OCI-LY3 (cell line): Measurements from ENCODE around the gene ANKDD1B.

Experiments used
- H2AFZ ChIP-seq: fragments of 200-600, 300-600 bp; shearing (Covaris generic); 2 replicates; pipeline ENCODE4 v1.6.0; 2014; ENCODE audit warnings: antibody characterized with exemption, low read depth, low read length
- H3K27ac ChIP-seq: fragments of 200-600, 300-600 bp; sonication (generic); 2 replicates; pipeline ENCODE4 v1.5.1; 2014; ENCODE audit warnings: mild to moderate bottlenecking, low read length, moderate library complexity, mixed read lengths
- H3K27me3 ChIP-seq: fragments of 200-600, 300-600 bp; sonication (generic); 2 replicates; pipeline ENCODE4 v1.6.1; 2014; ENCODE audit warnings: low read depth, low read length, mixed read lengths
- H3K36me3 ChIP-seq: fragments of 200-600, 300-600 bp; sonication (generic); replicated peaks from 2 replicates; pipeline ENCODE3; 2014; ENCODE audit warnings: low read depth, low read length, mixed read lengths
- H3K4me1 ChIP-seq: fragments of 300-600, 200-600 bp; sonication (generic); 2 replicates; pipeline ENCODE4 v1.6.1; 2014; ENCODE audit warnings: low read length, mixed read lengths
- H3K4me2 ChIP-seq: fragments of 200-600, 300-600 bp; sonication (generic); 2 replicates; pipeline ENCODE4 v1.6.1; 2014; ENCODE audit warnings: low read length, mixed read lengths
- H3K4me3 ChIP-seq: fragments of 300-600, 200-600 bp; sonication (generic); 2 replicates; pipeline ENCODE4 v1.5.1; 2014; ENCODE audit warnings: antibody characterized with exemption, mild to moderate bottlenecking, low read length, moderate library complexity
- H3K79me2 ChIP-seq: fragments of 300-600, 200-600 bp; shearing (Covaris generic); 2 replicates; pipeline ENCODE4 v1.6.1; 2014; ENCODE audit warnings: mild to moderate bottlenecking, low read length, mixed read lengths
- H3K9ac ChIP-seq: fragments of 300-600, 200-600 bp; shearing (Covaris generic); 2 replicates; pipeline ENCODE4 v1.6.0; 2014; ENCODE audit warnings: mild to moderate bottlenecking, low read length, moderate library complexity
- H3K9me3 ChIP-seq: fragments of 200-600, 300-600 bp; shearing (Covaris generic); 2 replicates; pipeline ENCODE4 v1.6.1; 2014; ENCODE audit warnings: low read length, mixed read lengths; ENCODE audit not compliant: insufficient read depth
- H4K20me1 ChIP-seq: fragments of 200-600, 300-600 bp; sonication (generic); 2 replicates; pipeline ENCODE4 v1.6.1; 2016; ENCODE audit warnings: low read length, mixed read lengths; ENCODE audit not compliant: insufficient read depth
- CTCF ChIP-seq: fragments of 200-600, 300-600 bp; sonication (generic); IDR thresholded peaks from 2 replicates; pipeline ENCODE4 v1.5.1; 2014; ENCODE audit warnings: antibody characterized with exemption, low read length, low read depth
- EZH2phosphoT487 ChIP-seq: fragments of 200-600 bp; shearing (Covaris generic); IDR thresholded peaks from 2 replicates; pipeline ENCODE4 v1.6.1; 2018; ENCODE audit warnings: antibody characterized with exemption, mixed run types, low read depth

The ANKDD1B gene

GRCh38 chr5:75654693-75655295 is 43.5 kb downstream of the ANKDD1B start:
- H4K20me1 ChIP-seq, result no peaks in the 10 kb centered on the region
- no peaks in the 10 kb centered on the region for H3K9me3 ChIP-seq
- TF ChIP-seq EZH2phosphoT487 (no peak), CTCF (no peak)
- no peak overlapping the region for H3K4me2 ChIP-seq
- no peak overlapping the region for H2AFZ ChIP-seq
- no peak overlapping the region for H3K9ac ChIP-seq
- H3K27me3 ChIP-seq, result no peaks in the 10 kb centered on the region
- no peaks in the 10 kb centered on the region for H3K36me3 ChIP-seq
- no peak overlapping the region for H3K27ac ChIP-seq
- peaks cover 43% of the 10 kb centered on the region for H3K4me1 ChIP-seq
- no peak overlapping the region for H3K4me3 ChIP-seq
- H3K79me2 ChIP-seq, result no peaks in the 10 kb centered on the region

DNA sequence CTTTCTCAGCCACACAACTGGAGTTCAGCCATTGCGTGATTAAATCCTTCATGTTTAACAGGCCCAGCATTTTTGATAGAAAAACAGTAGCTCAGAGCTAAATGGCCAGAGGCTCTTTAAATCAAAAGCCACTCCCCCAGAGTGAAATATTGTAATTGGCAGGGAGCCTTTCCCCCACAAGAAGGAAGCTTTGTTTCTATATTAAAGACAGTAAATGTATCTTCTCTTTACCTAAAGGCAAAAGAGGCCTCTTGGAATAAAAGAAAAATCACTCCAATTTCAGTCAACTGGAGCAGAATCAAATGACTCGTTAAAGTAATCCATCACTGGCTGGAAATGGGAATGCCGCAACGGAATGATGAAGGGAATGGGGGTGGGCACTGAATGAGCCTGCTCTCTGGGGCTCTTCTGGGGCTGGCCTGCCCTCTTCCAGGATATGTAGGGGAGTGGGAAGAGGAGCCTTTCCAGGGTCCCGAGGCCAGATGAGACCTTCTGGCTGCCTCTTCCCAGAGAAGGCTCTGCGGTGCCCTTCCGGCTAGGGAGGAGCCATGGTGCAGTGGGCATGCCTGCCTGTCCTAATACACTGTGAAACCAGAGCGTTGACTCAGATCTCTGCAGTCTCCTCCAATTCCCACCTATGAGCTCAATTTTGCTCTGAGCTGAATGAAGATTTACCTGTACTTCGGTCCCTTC is 45.2 kb downstream of the ANKDD1B start:
- no peak overlapping the region for H3K4me2 ChIP-seq
- no peaks in the 10 kb centered on the region for H3K9me3 ChIP-seq
- H3K79me2 ChIP-seq, result no peaks in the 10 kb centered on the region
- H3K4me1 ChIP-seq, result peaks cover 41% of the 10 kb centered on the region
- no peaks in the 10 kb centered on the region for H3K27me3 ChIP-seq
- H4K20me1 ChIP-seq, result no peaks in the 10 kb centered on the region
- no peak overlapping the region for H3K4me3 ChIP-seq
- H2AFZ ChIP-seq, result no peak overlapping the region
- no peak overlapping the region for H3K9ac ChIP-seq
- no peak for TF ChIP-seq EZH2phosphoT487
- TF ChIP-seq CTCF, result no peak
- no peaks in the 10 kb centered on the region for H3K36me3 ChIP-seq
- H3K27ac ChIP-seq, result no peak overlapping the region

GRCh38 chr5:75659791-75660450 is 48.7 kb downstream of the ANKDD1B start:
- 0 out of 2 replicates have a peak overlapping the region, but pooled peaks have one; percentile 13 for H2AFZ ChIP-seq
- peak overlapping the region; percentile 76 for H3K9ac ChIP-seq
- no peaks in the 10 kb centered on the region for H3K79me2 ChIP-seq
- H3K27me3 ChIP-seq, result no peaks in the 10 kb centered on the region
- peak overlapping the region; percentile 69 for H3K4me3 ChIP-seq
- no peaks in the 10 kb centered on the region for H3K9me3 ChIP-seq
- peak overlapping the region; percentile 98 for H3K4me2 ChIP-seq
- peak overlapping the region; percentile 95 for H3K27ac ChIP-seq
- TF ChIP-seq CTCF (no peak), EZH2phosphoT487 (no peak)
- peaks cover 37% of the 10 kb centered on the region for H3K4me1 ChIP-seq
- H4K20me1 ChIP-seq, result no peaks in the 10 kb centered on the region
- no peaks in the 10 kb centered on the region for H3K36me3 ChIP-seq
